Progenitor cell of endocrine pancreas (in vitro differentiated cells): ENCODE data around the gene ZPR1. TPM values are rescaled to one million over a fixed set of nuclear protein-coding genes. Genes with fewer than 3 reads are reported as not detected.
"Not testable (repeated sequence)": the region's sequence is repeated elsewhere in the genome, so short reads cannot be mapped to it uniquely, and the experiment has no call there.

Experiments used
- DNase-seq: peaks from one replicate; pipeline ENCODE4 v3.0.0; 2021; ENCODE audit warnings: low spot score; ENCODE audit not compliant: unreplicated experiment
- H3K27ac Mint-ChIP-seq: 2 replicates; pipeline ENCODE4 v1.8.0; 2021; ENCODE audit warnings: mild to moderate bottlenecking, moderate library complexity, mixed read lengths
- H3K27me3 Mint-ChIP-seq: 2 replicates; pipeline ENCODE4 v1.8.0; 2021; ENCODE audit warnings: mixed read lengths
- H3K36me3 Mint-ChIP-seq: 2 replicates; pipeline ENCODE4 v1.8.0; 2022; ENCODE audit warnings: mixed read lengths; ENCODE audit not compliant: insufficient read depth
- H3K4me1 Mint-ChIP-seq: 2 replicates; pipeline ENCODE4 v1.8.0; 2021; ENCODE audit warnings: low read depth, mixed read lengths
- H3K4me3 Mint-ChIP-seq: 2 replicates; pipeline ENCODE4 v1.8.0; 2021; ENCODE audit warnings: low read depth, mild to moderate bottlenecking, moderate library complexity, mixed read lengths
- H3K9me3 Mint-ChIP-seq: 2 replicates; pipeline ENCODE4 v1.8.0; 2021; ENCODE audit warnings: low read depth, mixed read lengths
- total RNA-seq: library from RNA; stranded (reverse); gene quantifications from 2 replicates; pipeline ENCODE4 v1.2.1, GENCODE V29; 2021
- TF ChIP-seq, protein P1 (sequence below): fragments of 200-600 bp; sonication (generic); IDR thresholded peaks from one replicate; pipeline ENCODE4 v1.5.0; 2021; ENCODE audit warnings: antibody characterized with exemption, mild to moderate bottlenecking; ENCODE audit not compliant: unreplicated experiment

ZPR1 gene
- total RNA-seq, 1 donor from 2014 or later, result 48.6 TPM

- H3K27ac Mint-ChIP-seq, result no peak overlapping the region
- H3K4me1 Mint-ChIP-seq, result peaks cover 22% of the 10 kb centered on the region
- TF ChIP-seq, protein P1, sequence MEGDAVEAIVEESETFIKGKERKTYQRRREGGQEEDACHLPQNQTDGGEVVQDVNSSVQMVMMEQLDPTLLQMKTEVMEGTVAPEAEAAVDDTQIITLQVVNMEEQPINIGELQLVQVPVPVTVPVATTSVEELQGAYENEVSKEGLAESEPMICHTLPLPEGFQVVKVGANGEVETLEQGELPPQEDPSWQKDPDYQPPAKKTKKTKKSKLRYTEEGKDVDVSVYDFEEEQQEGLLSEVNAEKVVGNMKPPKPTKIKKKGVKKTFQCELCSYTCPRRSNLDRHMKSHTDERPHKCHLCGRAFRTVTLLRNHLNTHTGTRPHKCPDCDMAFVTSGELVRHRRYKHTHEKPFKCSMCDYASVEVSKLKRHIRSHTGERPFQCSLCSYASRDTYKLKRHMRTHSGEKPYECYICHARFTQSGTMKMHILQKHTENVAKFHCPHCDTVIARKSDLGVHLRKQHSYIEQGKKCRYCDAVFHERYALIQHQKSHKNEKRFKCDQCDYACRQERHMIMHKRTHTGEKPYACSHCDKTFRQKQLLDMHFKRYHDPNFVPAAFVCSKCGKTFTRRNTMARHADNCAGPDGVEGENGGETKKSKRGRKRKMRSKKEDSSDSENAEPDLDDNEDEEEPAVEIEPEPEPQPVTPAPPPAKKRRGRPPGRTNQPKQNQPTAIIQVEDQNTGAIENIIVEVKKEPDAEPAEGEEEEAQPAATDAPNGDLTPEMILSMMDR, result no peak
- no peak overlapping the region for H3K4me3 Mint-ChIP-seq
- no peaks in the 10 kb centered on the region for H3K36me3 Mint-ChIP-seq
- no peaks in the 10 kb centered on the region for H3K9me3 Mint-ChIP-seq
- H3K27me3 Mint-ChIP-seq, result peaks cover 6% of the 10 kb centered on the region
- DNase-seq, result no peak
These were observed 24.3 kb upstream of the ZPR1 start for GRCh38 chr11:116812109-116812508.

DNA sequence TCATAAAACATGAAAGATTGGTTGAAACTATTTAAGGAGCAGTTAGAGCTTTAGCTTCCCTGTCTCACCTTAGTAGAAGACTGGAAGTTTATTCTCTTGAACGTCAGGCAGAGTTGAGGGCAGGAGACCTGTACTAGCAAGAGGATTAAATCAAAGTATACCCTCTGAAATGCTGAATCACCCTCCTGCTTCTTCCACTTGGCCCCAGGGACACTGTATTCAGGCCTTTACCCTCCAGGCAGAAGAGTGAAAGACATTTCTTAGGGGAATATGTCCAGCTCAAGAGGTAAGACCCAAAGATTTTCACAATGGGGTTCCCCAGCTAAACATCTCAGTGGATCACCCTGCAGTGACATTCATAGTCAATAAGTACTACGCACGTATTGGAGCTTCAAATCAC, 23.4 kb upstream of the ZPR1 start:
- TF ChIP-seq, protein P1, result no peak
- no peak overlapping the region for H3K4me3 Mint-ChIP-seq
- DNase-seq, result no peak
- H3K36me3 Mint-ChIP-seq, result no peaks in the 10 kb centered on the region
- no peaks in the 10 kb centered on the region for H3K9me3 Mint-ChIP-seq
- peaks cover 6% of the 10 kb centered on the region for H3K27me3 Mint-ChIP-seq
- H3K4me1 Mint-ChIP-seq, result peaks cover 24% of the 10 kb centered on the region
- no peak overlapping the region for H3K27ac Mint-ChIP-seq

DNA sequence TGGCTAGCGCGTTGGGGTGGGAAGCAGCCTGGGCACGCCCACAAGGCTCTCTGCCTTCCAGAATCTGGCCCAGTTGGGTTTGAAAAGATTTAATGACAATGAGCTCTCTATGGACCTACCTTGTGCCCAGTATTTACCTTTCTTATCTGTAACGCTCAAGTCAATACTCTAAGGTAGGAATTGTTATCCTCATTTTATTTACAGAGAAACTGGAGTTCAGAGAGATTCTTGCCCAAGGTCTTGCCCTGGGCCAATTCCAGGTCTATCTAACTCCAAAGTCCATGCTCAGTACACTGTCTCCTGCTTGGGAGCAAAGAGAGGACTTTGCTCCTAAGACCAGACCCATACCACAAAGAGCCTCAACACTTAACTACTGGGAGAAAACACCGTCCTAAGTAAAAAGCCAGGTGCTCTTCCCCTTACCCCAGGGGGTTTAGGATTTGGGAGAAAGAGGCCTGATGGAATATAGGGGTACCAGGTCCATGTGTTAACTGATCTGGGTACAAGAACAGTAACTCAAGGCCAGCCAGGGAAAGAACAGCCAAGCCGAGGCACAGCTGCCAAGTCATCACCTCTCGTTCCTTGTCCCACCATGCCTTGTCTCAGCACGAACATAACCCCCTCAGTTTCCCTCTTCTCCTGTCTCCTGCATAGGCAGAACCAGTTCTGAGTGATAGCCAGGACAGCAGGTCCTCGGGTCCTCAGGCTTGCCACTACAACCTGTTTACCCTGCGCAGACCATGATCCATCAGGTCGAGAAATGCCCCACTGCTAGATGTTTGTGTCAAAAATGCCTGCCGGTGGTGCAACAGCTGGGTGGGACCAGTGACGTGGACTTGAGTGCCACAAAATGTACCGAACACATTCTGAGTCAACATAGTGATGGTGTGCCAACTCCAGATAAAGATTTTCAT, 20.7 kb upstream of the ZPR1 start:
- Mint-ChIP-seq H3K27me3 (peaks cover 16% of the 10 kb centered on the region), H3K9me3 (no peaks in the 10 kb centered on the region), H3K27ac (no peak overlapping the region), H3K36me3 (no peaks in the 10 kb centered on the region), H3K4me1 (peaks cover 27% of the 10 kb centered on the region), H3K4me3 (peak overlapping the region; percentile 31)
- no peak for DNase-seq
- TF ChIP-seq, protein P1, result no peak

DNA sequence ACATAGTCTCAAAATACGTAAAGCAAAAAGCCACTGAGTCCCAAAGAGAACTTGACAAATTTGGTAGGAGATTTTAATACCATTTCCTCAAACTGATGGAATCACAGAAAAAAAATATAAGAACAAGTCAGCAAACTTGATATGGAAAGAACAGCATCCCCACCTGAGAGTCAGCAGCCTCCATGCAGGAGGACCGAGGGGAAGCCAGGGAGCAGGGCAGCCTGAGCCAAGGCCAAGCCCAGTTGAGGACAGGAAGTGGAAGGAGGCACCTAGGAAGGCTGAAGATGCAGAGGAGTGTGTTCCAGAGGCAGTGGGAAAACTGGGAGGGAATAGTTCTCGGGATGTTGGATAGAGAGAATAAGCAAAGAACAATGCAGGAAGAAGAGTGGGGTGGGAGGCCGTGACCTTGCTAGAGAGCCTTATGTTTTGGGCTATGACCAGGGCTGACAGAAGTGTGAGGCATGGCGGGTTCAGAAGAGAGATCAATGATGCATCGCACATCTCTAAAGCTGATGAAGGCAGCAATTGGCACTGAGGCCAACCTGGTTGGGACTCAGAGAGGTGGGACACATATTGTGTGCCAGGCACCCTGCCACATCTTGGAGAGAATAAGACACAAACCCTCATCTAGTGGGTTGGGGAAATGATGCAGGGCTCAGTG, 19.9 kb upstream of the ZPR1 start:
- Mint-ChIP-seq H3K27me3 (peaks cover 19% of the 10 kb centered on the region), H3K27ac (no peak overlapping the region), H3K36me3 (no peaks in the 10 kb centered on the region), H3K4me3 (no peak overlapping the region), H3K4me1 (peaks cover 25% of the 10 kb centered on the region), H3K9me3 (no peaks in the 10 kb centered on the region)
- TF ChIP-seq, protein P1, result no peak
- DNase-seq, result no peak

- H3K4me1 Mint-ChIP-seq, result peaks cover 22% of the 10 kb centered on the region
- no peak overlapping the region for H3K27ac Mint-ChIP-seq
- TF ChIP-seq, protein P1, result no peak
- H3K27me3 Mint-ChIP-seq, result peaks cover 13% of the 10 kb centered on the region
- no peaks in the 10 kb centered on the region for H3K36me3 Mint-ChIP-seq
- no peak for DNase-seq
- H3K4me3 Mint-ChIP-seq, result no peak overlapping the region
- H3K9me3 Mint-ChIP-seq, result no peaks in the 10 kb centered on the region
These were observed 16.2 kb upstream of the ZPR1 start for GRCh38 chr11:116804001-116804400.

DNA sequence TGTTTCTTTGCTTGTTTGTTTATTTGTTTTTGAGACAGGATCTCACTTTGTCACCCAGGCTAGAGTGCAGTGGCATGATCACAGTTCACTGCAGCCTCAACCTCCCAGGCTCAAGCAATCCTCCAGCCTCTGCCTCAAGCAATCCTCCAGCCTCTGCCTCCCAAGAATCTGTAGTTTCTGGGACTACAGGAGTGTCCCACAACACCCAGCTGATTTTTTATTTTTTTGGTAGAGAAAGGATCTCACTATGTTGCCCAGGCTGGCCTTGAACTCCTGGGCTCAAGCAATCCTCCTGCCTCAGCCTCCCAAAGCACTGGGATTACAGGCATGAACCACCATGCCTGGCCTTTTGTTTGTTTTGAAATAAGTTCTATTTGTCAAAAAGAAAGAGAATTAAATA, 13.8 kb upstream of the ZPR1 start:
- peaks cover 13% of the 10 kb centered on the region for H3K27me3 Mint-ChIP-seq
- H3K4me3 Mint-ChIP-seq, DNase-seq, H3K36me3 Mint-ChIP-seq, H3K27ac Mint-ChIP-seq, H3K4me1 Mint-ChIP-seq, H3K9me3 Mint-ChIP-seq: not testable (repeated sequence)
